ENCODE data around the gene GDPD4. TPM values are rescaled to one million over a fixed set of nuclear protein-coding genes. Genes with fewer than 3 reads are reported as not detected.

The GDPD4 gene
- total RNA-seq, 2 donors from 2014 or later, result not detected

GRCh38 chr11:77310721-77311120, 9.2 kb upstream of the GDPD4 start:
- no peaks in the 10 kb centered on the region for H3K36me3 Mint-ChIP-seq (ENCODE audit: low read depth)
- TF ChIP-seq CTCF (conservative IDR thresholded peaks at IDR 0.05), result no peak
- no peak overlapping the region for H3K4me3 Mint-ChIP-seq
- Histone ChIP-seq H3K36me3 (ENCODE audit: control insufficient read depth, insufficient read depth, low read length) (no peaks in the 10 kb centered on the region), H3K9me3 (ENCODE audit: control insufficient read depth, low read length) (no peaks in the 10 kb centered on the region), H3K4me3 (ENCODE audit: low read length) (no peak overlapping the region), H3K27ac (ENCODE audit: low read depth, low read length) (no peak overlapping the region), H3K27me3 (ENCODE audit: control insufficient read depth, insufficient read depth, low read length, poor library complexity, severe bottlenecking) (no peaks in the 10 kb centered on the region), H3K9ac (ENCODE audit: extremely low read depth, low read length, poor library complexity, severe bottlenecking) (no peak overlapping the region), H3K4me1 (ENCODE audit: control insufficient read depth, insufficient read depth, low read length) (no peaks in the 10 kb centered on the region)
- no peaks in the 10 kb centered on the region for H3K4me1 Mint-ChIP-seq
- H3K9me3 Mint-ChIP-seq, result no peaks in the 10 kb centered on the region
- DNase-seq, result no peak
- WGBS, 2 experiments (ENCODE audit: insufficient coverage in 1 of 2, insufficient read length in 1 of 2), result 84 to 87% methylated on average over 5 of the region's 5 CpGs
- no peaks in the 10 kb centered on the region for H3K27me3 Mint-ChIP-seq (ENCODE audit: insufficient read depth)
- H3K27ac Mint-ChIP-seq, result no peak overlapping the region

- no peaks in the 10 kb centered on the region for H3K4me1 ChIP-seq (ENCODE audit: control insufficient read depth, insufficient read depth, low read length)
- TF ChIP-seq CTCF (conservative IDR thresholded peaks at IDR 0.05), result no peak
- no peaks in the 10 kb centered on the region for H3K36me3 ChIP-seq (ENCODE audit: control insufficient read depth, insufficient read depth, low read length)
- H3K27me3 Mint-ChIP-seq (ENCODE audit: insufficient read depth), result no peaks in the 10 kb centered on the region
- WGBS, 2 experiments (ENCODE audit: insufficient coverage in 1 of 2, insufficient read length in 1 of 2), result 83 to 91% methylated on average over 3 to 4 of the region's 5 CpGs
- no peaks in the 10 kb centered on the region for H3K27me3 ChIP-seq (ENCODE audit: control insufficient read depth, insufficient read depth, low read length, poor library complexity, severe bottlenecking)
- H3K4me3 ChIP-seq (ENCODE audit: low read length), result no peak overlapping the region
- H3K4me1 Mint-ChIP-seq, result no peaks in the 10 kb centered on the region
- no peak overlapping the region for H3K27ac Mint-ChIP-seq
- H3K9ac ChIP-seq (ENCODE audit: extremely low read depth, low read length, poor library complexity, severe bottlenecking), result no peak overlapping the region
- H3K4me3 Mint-ChIP-seq, result no peak overlapping the region
- no peak for DNase-seq
- H3K27ac ChIP-seq (ENCODE audit: low read depth, low read length), result no peak overlapping the region
- H3K36me3 Mint-ChIP-seq (ENCODE audit: low read depth), result no peaks in the 10 kb centered on the region
- H3K9me3 Mint-ChIP-seq, result no peaks in the 10 kb centered on the region
- no peaks in the 10 kb centered on the region for H3K9me3 ChIP-seq (ENCODE audit: control insufficient read depth, low read length)
Measured at GRCh38 chr11:77309401-77310085, 8.1 kb upstream of the GDPD4 start.

GRCh38 chr11:77308838-77309237, 7.4 kb upstream of the GDPD4 start:
- Histone ChIP-seq H3K9ac (ENCODE audit: extremely low read depth, low read length, poor library complexity, severe bottlenecking) (no peak overlapping the region), H3K9me3 (ENCODE audit: control insufficient read depth, low read length) (no peaks in the 10 kb centered on the region), H3K27ac (ENCODE audit: low read depth, low read length) (no peak overlapping the region), H3K4me3 (ENCODE audit: low read length) (no peak overlapping the region), H3K36me3 (ENCODE audit: control insufficient read depth, insufficient read depth, low read length) (no peaks in the 10 kb centered on the region), H3K4me1 (ENCODE audit: control insufficient read depth, insufficient read depth, low read length) (peaks cover 1% of the 10 kb centered on the region), H3K27me3 (ENCODE audit: control insufficient read depth, insufficient read depth, low read length, poor library complexity, severe bottlenecking) (no peaks in the 10 kb centered on the region)
- Mint-ChIP-seq H3K36me3 (ENCODE audit: low read depth) (no peaks in the 10 kb centered on the region), H3K27me3 (ENCODE audit: insufficient read depth) (no peaks in the 10 kb centered on the region), H3K4me1 (no peaks in the 10 kb centered on the region), H3K27ac (no peak overlapping the region), H3K9me3 (no peaks in the 10 kb centered on the region), H3K4me3 (no peak overlapping the region)
- DNase-seq, result no peak
- TF ChIP-seq CTCF (conservative IDR thresholded peaks at IDR 0.05), result no peak
